Measurements from ENCODE around the gene CFAP210.

DNA sequence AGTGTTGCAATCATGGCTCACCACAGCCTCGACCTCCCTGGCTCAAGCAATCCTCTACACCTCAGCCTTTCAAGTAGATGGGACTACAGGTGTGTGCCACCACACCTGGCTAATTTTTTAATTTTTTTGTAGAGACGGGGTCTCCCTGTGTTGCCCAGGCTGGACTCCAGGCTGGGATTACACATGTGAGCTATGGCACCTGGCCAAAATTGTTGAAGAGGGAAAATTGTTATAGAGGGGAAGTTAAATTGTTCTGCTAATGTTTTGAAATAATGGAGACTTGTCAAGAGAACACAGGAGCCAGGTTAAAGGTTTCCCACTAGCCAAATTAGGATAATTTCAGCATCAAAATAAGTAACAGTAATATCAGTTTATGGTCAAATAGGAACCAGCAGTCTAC, 84.9 kb downstream of the CFAP210 start:
- no peak for TF ChIP-seq POLR2A (conservative IDR thresholded peaks at IDR 0.05)
- no peak for TF ChIP-seq ZNF707 (CRISPR knock-in tag; conservative IDR thresholded peaks at IDR 0.05)
- no peak for TF ChIP-seq FOS (IDR thresholded peaks at IDR 0.05; ENCODE audit: extremely low read depth, insufficient read length)
